Common myeloid progenitor, CD34-positive (primary cell): ENCODE data around the gene AKT1.

ENCODE experiments used
- CTCF ChIA-PET: fragments of 350-600 bp; sonication (Branson Sonifier 250); formaldehyde crosslinking; loops from one replicate; lab custom pipeline; 2021; ENCODE audit warnings: antibody characterized with exemption; lab: Charles Lee
- POLR2A ChIA-PET: fragments of 350-600 bp; sonication (Branson Sonifier 250); formaldehyde crosslinking; loops from one replicate; lab custom pipeline; 2021; ENCODE audit warnings: antibody characterized with exemption; lab: Charles Lee
- DNase-seq, 3 donors: peaks; one replicate each; pipeline versions ENCODE4 v3.0.0 to v3.0.0-alpha.2; 2013
- H3K27ac ChIP-seq, 2 experiments: 1 replicate in 1 of 2; 2 replicates in 1 of 2; pipeline ENCODE4 v1.7.0; 2013; ENCODE audit warnings: inconsistent platforms in 2 of 2, low read length in 2 of 2, mild to moderate bottlenecking in 2 of 2, low read depth in 1 of 2, moderate library complexity in 1 of 2; ENCODE audit not compliant: severe bottlenecking in 2 of 2, insufficient read depth in 1 of 2, poor library complexity in 1 of 2
- H3K27me3 ChIP-seq, 5 experiments: replicated peaks in 2 of 5; 1 replicate in 3 of 5; 2 replicates in 2 of 5; pipeline versions ENCODE4 v1.6.1 to v1.7.0; 2013; ENCODE audit warnings: low read length in 4 of 5, mild to moderate bottlenecking in 2 of 5, moderate library complexity in 2 of 5, inconsistent platforms in 1 of 5; ENCODE audit not compliant: insufficient read depth in 5 of 5, control insufficient read depth in 4 of 5
- H3K36me3 ChIP-seq, 4 experiments: 1 replicate in 2 of 4; 2 replicates in 2 of 4; pipeline versions ENCODE4 v1.6.1 to v1.7.0; 2013; ENCODE audit warnings: low read length in 3 of 4, control low read depth in 1 of 4, mild to moderate bottlenecking in 1 of 4; ENCODE audit not compliant: control insufficient read depth in 4 of 4, insufficient read depth in 4 of 4
- H3K4me1 ChIP-seq, 4 experiments: 1 replicate in 3 of 4; 2 replicates in 1 of 4; pipeline versions ENCODE4 v1.6.1 to v1.7.1; 2013; ENCODE audit warnings: low read length in 3 of 4, mild to moderate bottlenecking in 3 of 4, control low read depth in 1 of 4, inconsistent platforms in 1 of 4, moderate library complexity in 1 of 4; ENCODE audit not compliant: control insufficient read depth in 4 of 4, insufficient read depth in 4 of 4; ENCODE audit errors: control extremely low read depth in 1 of 4
- H3K4me3 ChIP-seq, 7 experiments: 1 replicate in 4 of 7; 2 replicates in 3 of 7; pipeline versions ENCODE4 v1.5.1 to v1.7.0; 2013; ENCODE audit warnings: mild to moderate bottlenecking in 7 of 7, low read length in 6 of 7, moderate library complexity in 6 of 7, inconsistent platforms in 2 of 7, low read depth in 2 of 7, control low read depth in 1 of 7; ENCODE audit not compliant: insufficient read depth in 4 of 7, control insufficient read depth in 1 of 7; ENCODE audit errors: extremely low read depth in 1 of 7
- H3K9me3 ChIP-seq, 5 experiments: 1 replicate in 4 of 5; 2 replicates in 1 of 5; pipeline versions ENCODE4 v1.6.1 to v1.7.1; 2013; ENCODE audit warnings: low read length in 4 of 5, mild to moderate bottlenecking in 2 of 5, inconsistent platforms in 1 of 5, low read depth in 1 of 5, moderate library complexity in 1 of 5; ENCODE audit not compliant: control insufficient read depth in 4 of 5, insufficient read depth in 2 of 5; ENCODE audit errors: control extremely low read depth in 1 of 5
- WGBS: methylation state at CpG from one replicate; pipeline ENCODE4 v1.1.5; 2013; ENCODE audit not compliant: insufficient coverage; 5-methylcytosine and 5-hydroxymethylcytosine counted together

AKT1 gene

DNA sequence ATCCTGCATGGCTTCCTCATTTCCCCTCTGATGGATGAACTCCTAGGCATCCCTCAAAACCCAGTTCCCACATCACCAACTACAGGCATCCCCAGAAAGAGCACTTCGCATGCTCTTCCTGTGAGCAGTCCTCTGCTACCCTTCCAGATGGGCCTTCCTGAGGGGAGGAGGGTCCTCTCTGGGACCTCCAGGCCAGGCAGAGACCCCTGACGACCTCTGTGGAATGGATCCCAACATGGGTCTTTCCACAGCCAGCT lies 1.9 kb downstream of the AKT1 start:
- no peak for DNase-seq
- ChIA-PET POLR2A (no interaction called here), CTCF (interaction anchor here (1.4 to 1.8 kb wide), 3 partner anchors 14 to 27 kb away, joined by 3 to 4 read pairs (median 3); no protein-coding TSS in a partner anchor)
- 96% methylated on average over 2 of the region's 2 CpGs for WGBS
- no peaks in the 10 kb centered on the region for H3K27me3 ChIP-seq
- H3K36me3 ChIP-seq, result peaks cover 3 to 44% (median 21%) of the 10 kb centered on the region in 4 experiments
- peaks cover 0 to 56% (median 48%) of the 10 kb centered on the region in 4 experiments for H3K4me1 ChIP-seq
- H3K4me3 ChIP-seq, result peak overlapping the region in 3 of 7 experiments; percentile 74 to 81 (median 81)
- no peaks in the 10 kb centered on the region for H3K9me3 ChIP-seq
- H3K27ac ChIP-seq, result no peak overlapping the region

- H3K9me3 ChIP-seq, result no peaks in the 10 kb centered on the region
- 97% methylated on average over 14 of the region's 16 CpGs for WGBS
- peaks cover 3 to 49% (median 21%) of the 10 kb centered on the region in 4 experiments for H3K36me3 ChIP-seq
- peaks cover 0 to 56% (median 52%) of the 10 kb centered on the region in 4 experiments for H3K4me1 ChIP-seq
- POLR2A ChIA-PET, result no interaction called here
- H3K4me3 ChIP-seq, result peak overlapping the region in 1 of 7 experiments; percentile 81
- H3K27me3 ChIP-seq, result no peaks in the 10 kb centered on the region
- no peak overlapping the region for H3K27ac ChIP-seq
- DNase-seq, result no peak
- CTCF ChIA-PET, result interaction anchor here (1.5 to 1.8 kb wide), 2 partner anchors 21 to 26 kb away, joined by 3 to 4 read pairs; no protein-coding TSS in a partner anchor
Observed at GRCh38 chr14:104792945-104793702, 2.4 kb downstream of the AKT1 start.

GRCh38 chr14:104792101-104792884 lies 3.3 kb downstream of the AKT1 start:
- no peak for DNase-seq
- peaks cover 3 to 53% (median 21%) of the 10 kb centered on the region in 4 experiments for H3K36me3 ChIP-seq
- no peak overlapping the region for H3K4me3 ChIP-seq
- no peaks in the 10 kb centered on the region for H3K27me3 ChIP-seq
- ChIA-PET CTCF (interaction anchor here (1.1 to 2.0 kb wide), 3 partner anchors 12 to 33 kb away, joined by 3 to 9 read pairs (median 4); no protein-coding TSS in a partner anchor), POLR2A (no interaction called here)
- no peaks in the 10 kb centered on the region for H3K9me3 ChIP-seq
- H3K4me1 ChIP-seq, result peaks cover 0 to 57% (median 52%) of the 10 kb centered on the region in 4 experiments
- 90% methylated on average over 22 of the region's 25 CpGs for WGBS
- no peak overlapping the region for H3K27ac ChIP-seq

- ChIA-PET POLR2A (no interaction called here), CTCF (interaction anchor here (1.1 to 2.0 kb wide), 3 partner anchors 11 to 34 kb away, joined by 3 to 9 read pairs (median 4); no protein-coding TSS in a partner anchor)
- DNase-seq, result no peak
- H3K36me3 ChIP-seq, result peaks cover 3 to 61% (median 21%) of the 10 kb centered on the region in 4 experiments
- H3K9me3 ChIP-seq, result no peaks in the 10 kb centered on the region
- H3K27me3 ChIP-seq, result no peaks in the 10 kb centered on the region
- WGBS, result 93% methylated on average over 5 of the region's 9 CpGs
- no peak overlapping the region for H3K4me3 ChIP-seq
- H3K27ac ChIP-seq, result no peak overlapping the region
- peaks cover 0 to 57% (median 52%) of the 10 kb centered on the region in 4 experiments for H3K4me1 ChIP-seq
Observed at GRCh38 chr14:104791425-104791824, 4.1 kb downstream of the AKT1 start.

GRCh38 chr14:104789752-104790743 lies 5.5 kb downstream of the AKT1 start:
- Histone ChIP-seq H3K27me3 (no peaks in the 10 kb centered on the region), H3K27ac (no peak overlapping the region), H3K4me1 (peaks cover 0 to 62% (median 51%) of the 10 kb centered on the region in 4 experiments), H3K4me3 (no peak overlapping the region), H3K9me3 (no peaks in the 10 kb centered on the region), H3K36me3 (peaks cover 3 to 68% (median 21%) of the 10 kb centered on the region in 4 experiments)
- 97% methylated on average over 21 of the region's 31 CpGs for WGBS
- CTCF ChIA-PET, result interaction anchor here (0.7 to 2.0 kb wide), 2 partner anchors 21 kb away, joined by 3 to 9 read pairs; no protein-coding TSS in a partner anchor
- POLR2A ChIA-PET, result no interaction called here
- no peak for DNase-seq

DNA sequence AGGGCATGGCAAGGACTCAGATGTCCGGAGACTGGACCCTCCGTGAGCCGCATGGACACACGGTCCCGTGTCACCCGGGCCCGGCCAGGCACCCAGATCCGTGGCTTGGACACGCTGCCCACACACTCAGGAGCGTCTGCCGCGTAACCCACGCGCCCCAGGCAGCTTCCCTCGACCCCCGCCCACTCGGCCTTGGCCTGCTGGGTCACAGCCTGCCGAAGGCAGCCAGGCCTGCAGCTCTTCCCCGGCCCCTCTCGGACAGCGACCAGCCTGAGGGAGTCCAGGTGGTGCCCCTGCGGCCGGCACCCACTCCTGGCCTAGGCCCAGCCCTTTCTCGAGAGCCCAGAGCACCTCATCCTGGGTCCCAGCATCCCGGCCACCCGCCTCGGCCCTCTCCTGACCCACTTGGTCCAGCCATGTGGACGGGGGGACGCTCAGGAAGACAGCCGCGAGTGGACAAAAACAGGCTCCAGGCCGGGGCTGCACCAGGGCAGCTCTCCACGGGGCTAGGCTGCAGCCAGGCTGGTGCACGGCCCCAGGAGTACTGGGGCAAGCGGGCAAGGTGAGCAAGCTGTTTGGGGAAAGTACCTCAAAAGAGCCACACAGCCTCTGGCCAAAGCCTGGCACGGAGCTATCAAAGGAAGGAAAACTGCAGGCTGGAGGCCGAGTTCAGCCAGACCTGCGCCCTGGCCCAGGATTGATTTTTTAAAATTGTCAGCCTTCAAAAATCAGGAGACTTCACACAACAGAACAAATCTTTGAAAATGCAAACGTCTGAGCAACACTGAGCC lies 6.5 kb downstream of the AKT1 start:
- Histone ChIP-seq H3K4me3 (no peak overlapping the region), H3K27ac (no peak overlapping the region), H3K27me3 (no peaks in the 10 kb centered on the region), H3K36me3 (peaks cover 3 to 75% (median 21%) of the 10 kb centered on the region in 4 experiments), H3K4me1 (peaks cover 0 to 64% (median 43%) of the 10 kb centered on the region in 4 experiments), H3K9me3 (no peaks in the 10 kb centered on the region)
- WGBS, result 96% methylated on average over 39 of the region's 39 CpGs
- DNase-seq, result no peak
- ChIA-PET POLR2A (interaction anchor here (0.6 kb wide), 1 partner anchor 23 kb away, joined by 3 read pairs; no protein-coding TSS in a partner anchor), CTCF (interaction anchor here (0.7 to 1.8 kb wide), 3 partner anchors 19 to 20 kb away, joined by 3 to 8 read pairs (median 4); no protein-coding TSS in a partner anchor)
